GM19023 (cell line): Measurements from ENCODE around the gene MRPL20.
"Not testable (repeated sequence)": the region's sequence is repeated elsewhere in the genome, so short reads cannot be mapped to it uniquely, and the experiment has no call there.

Experiments
- ATAC-seq: cut with Tn5 transposase; IDR thresholded peaks from one replicate; pipeline ENCODE4 v1.9.1; 2021; ENCODE audit warnings: mild to moderate bottlenecking, moderate library complexity; ENCODE audit not compliant: unreplicated experiment

The MRPL20 gene

GRCh38 chr1:1411626-1412025, 4.5 kb upstream of the MRPL20 start:
- ATAC-seq, result no peak

DNA sequence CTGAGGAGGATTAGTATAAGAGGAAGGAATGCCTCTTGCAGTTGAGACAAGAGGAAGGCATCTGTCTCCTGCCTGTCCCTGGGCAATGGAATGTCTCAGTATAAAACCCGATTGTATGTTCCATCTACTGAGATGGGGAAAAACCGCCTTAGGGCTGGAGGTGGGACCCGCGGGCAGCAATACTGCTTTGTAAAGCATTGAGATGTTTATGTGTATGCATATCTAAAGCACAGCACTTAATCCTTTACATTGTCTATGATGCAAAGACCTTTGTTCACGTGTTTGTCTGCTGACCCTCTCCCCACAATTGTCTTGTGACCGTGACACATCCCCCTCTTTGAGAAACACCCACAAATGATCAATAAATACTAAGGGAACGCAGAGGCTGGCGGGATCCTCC, 3.1 kb upstream of the MRPL20 start:
- ATAC-seq, result not testable (repeated sequence)

GRCh38 chr1:1407636-1408318, 684 bp upstream of the MRPL20 start:
- ATAC-seq, result peak; percentile 20

GRCh38 chr1:1406101-1406820, 832 bp downstream of the MRPL20 start:
- no peak for ATAC-seq

DNA sequence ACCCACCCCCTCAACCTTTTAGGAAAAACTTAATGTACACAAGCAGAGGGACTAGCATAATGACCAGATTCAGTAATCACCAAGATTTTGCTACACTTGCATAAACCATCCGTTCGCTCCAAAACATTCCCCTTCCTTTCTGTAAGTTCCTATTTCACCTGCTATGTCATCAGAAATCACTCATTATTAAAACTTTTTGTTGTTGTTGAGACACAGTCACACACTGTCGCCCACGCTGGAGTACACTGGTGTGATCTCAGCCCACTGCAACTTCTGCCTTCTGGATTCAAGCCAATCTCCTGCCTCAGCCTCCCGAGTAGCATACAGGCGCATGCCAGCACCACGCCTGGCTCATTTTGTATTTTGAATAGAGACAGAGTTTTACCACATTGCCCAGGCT, 3.4 kb downstream of the MRPL20 start:
- no peak for ATAC-seq

- not testable (repeated sequence) for ATAC-seq
These were observed 4.1 kb downstream of the MRPL20 start for GRCh38 chr1:1402901-1403392.

DNA sequence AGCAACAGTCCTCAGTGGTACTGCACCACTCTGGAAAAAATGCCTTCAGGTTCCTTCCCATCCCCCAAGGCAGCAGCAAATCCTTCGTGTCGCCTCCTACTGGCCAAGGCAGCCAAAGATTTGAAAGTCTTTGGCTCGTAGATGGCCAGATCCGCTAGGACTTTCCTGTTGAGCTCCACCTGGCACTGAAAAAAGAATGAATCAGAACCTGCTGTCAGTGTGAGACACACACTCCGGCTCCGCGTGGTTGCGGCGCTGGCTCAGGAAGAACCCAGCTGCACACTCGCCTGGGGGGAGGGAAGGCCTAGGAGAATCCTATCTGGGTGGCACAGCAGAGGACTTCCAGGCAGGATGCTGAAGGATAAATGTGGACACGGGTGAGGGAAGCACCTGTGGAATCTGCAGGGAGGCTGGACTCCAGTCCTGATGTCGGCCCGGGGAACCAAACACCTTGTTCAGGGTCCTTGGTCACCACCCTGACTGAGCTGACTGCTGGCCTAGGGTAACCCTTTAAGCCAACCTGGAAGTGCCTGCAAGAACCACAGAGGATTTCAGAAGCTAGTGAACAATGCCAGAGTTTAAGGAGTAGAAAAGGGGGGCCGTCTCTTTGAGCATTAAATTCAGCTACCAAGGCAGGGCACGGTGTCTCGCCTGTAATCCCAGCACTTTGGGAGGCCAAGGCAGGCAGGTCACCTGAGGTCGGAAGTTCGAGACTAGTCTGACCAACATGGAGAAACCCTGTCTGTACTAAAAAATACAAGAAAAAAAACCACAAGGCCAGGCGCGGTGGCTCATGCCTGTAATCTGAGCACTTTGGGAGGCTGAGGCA, 4.8 kb downstream of the MRPL20 start:
- no peak for ATAC-seq

GRCh38 chr1:1401457-1402010, 5.6 kb downstream of the MRPL20 start:
- no peak for ATAC-seq

DNA sequence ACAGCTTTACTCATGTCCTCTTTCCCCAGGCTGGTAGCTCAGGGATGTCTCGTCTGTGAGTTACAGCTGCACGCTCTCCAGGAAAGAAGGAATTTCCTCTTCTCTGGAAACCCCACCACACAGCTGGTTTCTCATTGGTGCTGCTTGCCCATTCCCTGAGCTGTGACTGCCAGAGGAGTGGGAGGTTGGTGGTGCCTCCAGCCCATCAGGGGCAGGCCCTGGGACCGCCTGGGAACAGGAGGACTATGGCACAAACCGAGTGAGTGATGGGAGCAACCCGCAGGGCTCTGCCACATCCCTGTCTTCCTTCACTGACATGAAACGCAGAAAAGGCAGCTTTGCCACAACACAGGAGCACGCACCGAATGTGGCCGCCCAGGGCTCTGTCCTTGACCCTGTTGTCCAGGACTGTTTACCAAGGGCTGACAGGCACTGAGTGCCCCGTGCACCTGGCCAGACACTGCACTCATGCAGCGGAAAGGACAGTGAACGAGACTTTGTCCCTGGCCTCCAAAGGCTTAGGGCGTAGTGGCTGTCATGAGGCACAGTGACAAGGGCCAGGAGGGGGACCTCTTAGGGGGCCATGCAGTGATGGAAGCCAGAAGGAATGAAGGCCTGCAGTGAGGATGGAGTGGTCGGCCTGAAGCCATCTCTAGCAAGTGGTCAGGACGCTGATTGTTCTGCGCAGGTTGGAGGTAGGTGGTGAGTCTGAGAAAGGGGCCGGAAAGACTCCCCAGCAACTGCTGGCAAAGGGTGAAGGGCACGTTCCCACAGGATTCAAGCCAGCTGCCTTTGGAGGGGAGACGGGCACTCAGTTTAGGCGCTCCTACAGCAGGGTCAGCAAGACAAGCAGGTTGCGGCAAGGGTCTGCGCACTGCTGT, 6.3 kb downstream of the MRPL20 start:
- no peak for ATAC-seq

GRCh38 chr1:1399872-1400575, 7.1 kb downstream of the MRPL20 start:
- no peak for ATAC-seq

DNA sequence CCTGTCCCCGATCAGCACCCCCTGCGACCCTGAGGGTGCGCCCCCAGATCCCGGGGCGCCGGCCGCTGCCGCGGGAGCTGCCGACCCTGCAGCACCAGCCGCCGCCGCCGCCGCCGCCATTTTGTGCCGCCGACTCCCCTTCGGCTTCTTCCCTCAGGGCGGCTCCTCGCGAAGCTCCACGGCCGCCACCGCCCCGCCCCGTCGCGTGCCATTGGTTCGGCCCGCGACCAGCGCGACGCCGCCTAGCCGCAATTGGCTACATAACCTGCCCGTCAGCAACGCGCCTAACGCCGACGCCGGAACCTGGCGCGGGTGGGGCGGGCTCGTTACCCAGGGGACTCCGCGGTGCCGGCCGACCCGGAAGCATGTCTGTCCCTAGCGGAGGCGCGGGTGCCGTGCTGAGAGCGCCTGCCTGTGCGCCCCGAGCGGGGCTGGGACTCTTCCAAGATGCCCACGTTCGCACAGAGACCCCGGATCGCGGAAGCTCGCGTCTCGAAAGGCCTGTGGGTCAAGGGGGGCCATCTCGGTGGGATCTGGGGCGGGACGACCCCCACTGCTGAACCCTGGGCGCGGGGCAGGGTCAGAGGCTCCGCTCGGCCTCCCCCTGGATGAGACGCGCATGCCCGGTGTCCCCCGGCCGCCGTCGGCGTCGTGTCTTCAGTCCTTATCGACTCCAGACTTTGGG, 7.8 kb downstream of the MRPL20 start, which contains the start of gene CCNL2:
Gene CCNL2, minus strand, starts transcription at position 149 of the 685 bp plus-strand sequence. Its CDS starts 29 bp downstream, at position 120.
- ATAC-seq, result peak; percentile 94

DNA sequence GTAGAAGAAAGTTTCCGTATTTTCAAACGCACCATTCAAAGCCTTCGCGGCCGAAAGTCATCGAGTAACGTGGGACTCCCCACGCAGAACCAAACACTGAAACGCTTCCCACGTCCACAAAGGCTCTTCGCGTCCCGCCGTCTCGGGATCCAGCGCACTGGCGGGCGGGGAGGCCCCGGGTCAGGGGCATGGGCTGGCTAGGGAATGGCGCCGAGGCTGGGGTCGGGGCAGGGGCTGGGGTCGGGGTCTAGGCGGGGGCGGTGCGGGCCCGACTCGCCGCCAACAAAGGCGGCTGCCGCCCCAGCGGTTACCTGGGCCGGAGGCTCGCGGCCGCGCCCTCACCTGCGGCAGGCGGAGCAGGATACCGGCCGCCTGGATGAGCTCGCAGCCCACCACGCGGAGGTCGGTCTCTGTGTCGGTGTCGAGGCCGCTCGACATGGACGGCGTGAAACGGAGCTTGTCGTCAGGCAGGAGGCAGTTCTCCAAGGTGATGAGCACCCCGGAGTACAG, 8.4 kb downstream of the MRPL20 start:
- ATAC-seq, result peak; percentile 8

DNA sequence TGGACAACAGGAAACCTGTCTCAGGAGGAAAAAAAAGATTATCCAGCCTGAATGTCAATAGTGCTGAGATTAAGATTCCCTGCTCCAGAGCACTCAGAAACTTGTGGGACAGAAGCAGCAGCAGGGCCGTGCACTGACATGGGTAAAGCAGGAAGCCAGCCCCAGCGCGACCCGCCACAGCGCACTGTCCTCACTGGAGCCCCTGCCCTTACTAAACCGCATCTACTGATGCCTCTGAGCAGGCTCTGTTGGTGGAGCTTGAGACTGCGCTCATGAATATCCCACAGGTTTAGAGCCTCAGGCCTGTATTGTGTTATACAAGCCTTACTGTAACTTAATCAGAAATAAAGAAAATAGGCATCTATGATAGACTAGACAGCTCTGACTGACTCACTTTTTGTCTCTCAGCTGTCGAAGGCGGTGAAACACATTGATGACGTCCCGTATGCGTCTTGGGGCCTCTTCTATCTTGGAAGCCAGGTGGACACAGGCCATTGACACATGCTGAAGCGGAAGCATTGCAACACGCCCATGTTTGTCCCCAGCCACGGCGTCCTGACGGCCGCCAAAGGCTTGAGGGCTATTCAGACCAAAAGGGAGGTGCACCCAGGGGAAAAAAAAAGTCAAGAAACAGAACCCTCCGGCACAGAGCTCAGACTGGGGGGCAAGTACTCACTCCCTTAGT, 9.1 kb downstream of the MRPL20 start:
- no peak for ATAC-seq

GRCh38 chr1:1395166-1395565, 11.9 kb downstream of the MRPL20 start:
- no peak for ATAC-seq

DNA sequence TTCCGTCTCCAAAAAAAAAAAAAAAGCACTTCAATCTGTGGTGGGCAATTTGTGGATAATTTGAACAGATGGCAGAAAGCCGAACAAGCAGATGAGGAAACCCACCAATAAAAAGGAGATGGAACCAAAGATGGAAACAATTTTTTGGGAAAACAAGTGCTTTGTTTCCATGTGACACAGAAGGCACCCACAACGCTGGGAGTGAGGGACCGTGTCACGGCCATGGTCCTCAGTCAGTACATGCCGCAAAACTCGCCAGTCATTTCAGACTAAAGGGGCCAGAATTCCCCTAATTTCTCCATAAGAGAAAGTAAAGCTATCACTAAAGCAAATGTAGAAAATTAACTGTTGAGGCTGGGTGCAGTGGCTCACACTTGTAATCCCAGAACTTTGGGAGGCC, 13.0 kb downstream of the MRPL20 start:
- no peak for ATAC-seq

- no peak for ATAC-seq
These were observed 13.7 kb downstream of the MRPL20 start for GRCh38 chr1:1393428-1393827.

DNA sequence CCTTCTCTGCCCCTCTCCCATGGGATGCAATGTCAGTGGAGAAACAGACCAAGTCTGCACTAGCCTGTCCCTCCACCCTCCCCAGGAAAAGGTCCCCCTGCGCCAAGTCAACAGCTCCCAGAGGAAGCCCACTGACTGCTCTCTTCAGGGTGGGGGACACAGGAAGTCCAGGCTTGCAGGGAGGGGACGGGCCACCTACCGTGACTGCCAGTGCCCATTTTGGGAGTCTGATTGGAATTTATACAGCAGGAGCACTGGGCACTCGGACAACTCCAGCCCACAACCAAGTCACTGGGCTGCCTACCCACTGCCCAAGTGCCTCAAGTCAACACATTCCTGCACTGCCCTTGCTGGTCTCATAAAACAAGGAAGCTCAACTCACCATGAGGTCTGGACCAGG, 14.1 kb downstream of the MRPL20 start:
- ATAC-seq, result no peak

DNA sequence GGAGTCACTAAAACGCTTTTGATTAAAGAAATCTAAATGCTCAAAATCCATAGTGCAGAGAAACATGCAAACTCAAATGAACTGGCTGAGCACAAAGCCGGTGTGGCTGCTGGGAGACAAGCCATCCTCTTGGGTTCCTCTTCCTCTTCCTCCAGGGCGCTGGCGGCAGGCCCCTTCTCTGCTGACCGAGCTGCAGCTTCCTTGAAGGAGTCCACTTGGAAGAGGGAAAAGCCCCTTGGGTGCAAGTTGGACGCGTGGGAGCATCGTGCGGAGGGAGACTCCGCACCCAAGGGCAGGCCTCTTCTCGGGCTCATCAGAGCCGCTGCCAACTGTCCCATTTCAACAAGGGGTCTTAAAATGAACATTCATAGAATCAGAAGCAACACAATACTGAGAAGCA, 15.9 kb downstream of the MRPL20 start:
- ATAC-seq, result no peak
